K562 (cell line): ENCODE results near the gene TPM4. TPM values are rescaled to one million over a fixed set of nuclear protein-coding genes. Genes with fewer than 3 reads are reported as not detected.
A peak's percentile ranks its signal among the peaks of the same experiment; 100 is the strongest.

Experiments used
- BACH1 ChIP-seq: fragments of 200-800 bp; sonication (Bioruptor generic); IDR thresholded peaks from 2 replicates; pipeline ENCODE4 v1.6.1; 2016; ENCODE audit warnings: missing genetic modification characterization, missing compliant biosample characterization
- CAMTA2 ChIP-seq: fragments of 250-450 bp; sonication (Bioruptor Pico); conservative IDR thresholded peaks from 2 replicates; pipeline ENCODE4 v1.5.1; 2022
- E2F6 ChIP-seq, 2 experiments: IDR thresholded peaks; 2 replicates each; pipeline ENCODE4 v1.6.1; 2011; ENCODE audit warnings: borderline replicate concordance in 1 of 2, control low read depth in 1 of 2, low read depth in 1 of 2, low read length in 1 of 2, mild to moderate bottlenecking in 1 of 2, mixed read lengths in 1 of 2, moderate library complexity in 1 of 2; ENCODE audit not compliant: insufficient read depth in 1 of 2, insufficient read length in 1 of 2, poor library complexity in 1 of 2, severe bottlenecking in 1 of 2; ENCODE audit errors: extremely low read depth in 1 of 2
- GABPA ChIP-seq: fragments of 200-800 bp; sonication (Bioruptor generic); conservative IDR thresholded peaks from 2 replicates; pipeline ENCODE4 v1.6.1; 2016; ENCODE audit warnings: low read depth, missing genetic modification characterization, missing compliant biosample characterization
- HDAC3 ChIP-seq: fragments of 450-650 bp; IDR thresholded peaks from 2 replicates; pipeline ENCODE4 v1.6.1; 2018; ENCODE audit warnings: borderline replicate concordance, mild to moderate bottlenecking, moderate library complexity; ENCODE audit not compliant: partially characterized antibody
- HES1 ChIP-seq: fragments of 450-650 bp; IDR thresholded peaks from 2 replicates; pipeline ENCODE4 v1.6.1; 2016; ENCODE audit warnings: low read depth, mild to moderate bottlenecking, moderate library complexity
- KAT7 ChIP-seq: sonication (generic); formaldehyde crosslinking; IDR thresholded peaks from 2 replicates; pipeline ENCODE4 v1.8.0; 2022; ENCODE audit warnings: missing genetic modification reagents, mild to moderate bottlenecking, borderline replicate concordance
- KLF1 ChIP-seq: fragments of 450-650 bp; IDR thresholded peaks from 2 replicates; pipeline ENCODE4 v1.6.1; 2016; ENCODE audit warnings: missing genetic modification characterization, missing compliant biosample characterization
- LEF1 ChIP-seq: fragments of 450-650 bp; IDR thresholded peaks from 2 replicates; pipeline ENCODE4 v1.6.1; 2016; ENCODE audit warnings: mild to moderate bottlenecking
- MLX ChIP-seq, 2 experiments: fragments of 450-650 bp in 1 of 2; sonication (generic) in 1 of 2; formaldehyde crosslinking; conservative IDR thresholded peaks; 2 replicates each; pipeline versions ENCODE4 v1.4.0 to v1.8.1; 2020 to 2022; ENCODE audit warnings: mild to moderate bottlenecking in 1 of 2, missing genetic modification reagents in 1 of 2
- PHF21A ChIP-seq: fragments of 450-650 bp; IDR thresholded peaks from 2 replicates; pipeline ENCODE4 v1.6.1; 2017; ENCODE audit warnings: low read depth, borderline replicate concordance
- RB1 ChIP-seq: fragments of 450-650 bp; IDR thresholded peaks from 2 replicates; pipeline ENCODE4 v1.6.1; 2017; ENCODE audit warnings: low read depth, mild to moderate bottlenecking
- SP1 ChIP-seq: sonication (generic); formaldehyde crosslinking; IDR thresholded peaks from 2 replicates; pipeline ENCODE4 v1.8.1; 2022; ENCODE audit warnings: mild to moderate bottlenecking, missing genetic modification reagents
- TAF7 ChIP-seq: fragments of 450-650 bp; IDR thresholded peaks from 2 replicates; pipeline ENCODE4 v1.6.1; 2016; ENCODE audit warnings: missing genetic modification characterization, missing compliant biosample characterization
- TEAD2 ChIP-seq: fragments of 450-650 bp; IDR thresholded peaks from 2 replicates; pipeline ENCODE4 v1.6.1; 2016; ENCODE audit warnings: missing genetic modification characterization, control low read depth, missing compliant biosample characterization
- THRAP3 ChIP-seq: fragments of 450-650 bp; IDR thresholded peaks from 2 replicates; pipeline ENCODE4 v1.6.1; 2016; ENCODE audit warnings: mild to moderate bottlenecking, inconsistent platforms, borderline replicate concordance
- YBX1 ChIP-seq: fragments of 450-650 bp; IDR thresholded peaks from 2 replicates; pipeline ENCODE4 v1.7.1; 2016; ENCODE audit warnings: mild to moderate bottlenecking
- ZBTB49 ChIP-seq: sonication (generic); formaldehyde crosslinking; IDR thresholded peaks from 2 replicates; pipeline ENCODE4 v1.8.0; 2022; ENCODE audit warnings: missing genetic modification reagents, mild to moderate bottlenecking, borderline replicate concordance
- ZNF124 ChIP-seq: sonication (generic); formaldehyde crosslinking; IDR thresholded peaks from 2 replicates; pipeline ENCODE4 v1.8.1; 2022; ENCODE audit warnings: missing genetic modification reagents
- ZNF655 ChIP-seq: fragments of 250-450 bp; sonication (Bioruptor Pico); IDR thresholded peaks from 2 replicates; pipeline ENCODE4 v1.5.0; 2021
- polyA plus RNA-seq, 8 experiments: library from polyadenylated mRNA; depleted of rRNA in 4 of 8; stranded (reverse) in 5 of 8; unstranded in 3 of 8; fragments of >200 nt; fragmentation: Nextera tagmentation in 2 of 8; fragmentation: Illumina TruSeq in 1 of 8; extraction: Ambion mirVana in 2 of 8; extraction: Trizol in 1 of 8; gene quantifications; 2 replicates each; pipeline versions ENCODE4 v1.2.1 to v1.2.3, GENCODE V29; 2011 to 2014; ENCODE audit warnings: inconsistent platforms in 1 of 8, missing spikeins in 1 of 8
- total RNA-seq, 7 experiments: library from RNA; depleted of rRNA in 6 of 7; stranded (reverse); fragments of >200 nt in 6 of 7; fragmentation: Illumina TruSeq in 2 of 7; extraction: Trizol in 2 of 7; gene quantifications; 2 replicates each; pipeline versions ENCODE4 v1.2.1 to v1.2.3, GENCODE V29; 2011 to 2021; ENCODE audit warnings: low replicate concordance in 1 of 7

TPM4 gene
- total and polyA plus RNA-seq, 9 of the 15 experiments (the other 6 are each of a cell fraction or from before 2014, with no cell fraction given) = 28.1 to 111 (median 77.4) TPM

GRCh38 chr19:16078759-16079707 is 2.7 kb downstream of the TPM4 start (continued):
- no peak for TF ChIP-seq HES1
- TF ChIP-seq HDAC3 = peak; percentile 91
- no peak for TF ChIP-seq ZBTB49
- peak; percentile 51; the same call in 1 of the 2 replicates for TF ChIP-seq PHF21A
- TF ChIP-seq CAMTA2 (CRISPR knock-in tag) = no peak
- peak; percentile 91 for TF ChIP-seq BACH1 (tag)
- peak; percentile 94 for TF ChIP-seq LEF1
- TF ChIP-seq TAF7 = no peak
- no peak for TF ChIP-seq RB1
- TF ChIP-seq ZNF124 (CRISPR knock-in tag) = no peak
- no peak for TF ChIP-seq YBX1
- no peak for TF ChIP-seq KLF1 (tag)
- TF ChIP-seq KAT7 = no peak
- TF ChIP-seq SP1 (CRISPR knock-in tag) = peak; percentile 62; the same call in 1 of the 2 replicates
- TF ChIP-seq TEAD2 = no peak
- no peak for TF ChIP-seq MLX (CRISPR knock-in tag; conservative IDR thresholded peaks at IDR 0.05)
- TF ChIP-seq ZNF655 = no peak
- peak; percentile 70 for TF ChIP-seq GABPA (tag)
- TF ChIP-seq THRAP3 = peak; percentile 34; the same call in 1 of the 2 replicates
- no peak for TF ChIP-seq E2F6 (IDR thresholded peaks at IDR 0.05; ENCODE audit: borderline replicate concordance in 1 of 2, extremely low read depth in 1 of 2, insufficient read depth in 1 of 2, insufficient read length in 1 of 2, low read depth in 1 of 2, low read length in 1 of 2, poor library complexity in 1 of 2, severe bottlenecking in 1 of 2)
